Measurements from ENCODE around the gene TSEN2.

DNA sequence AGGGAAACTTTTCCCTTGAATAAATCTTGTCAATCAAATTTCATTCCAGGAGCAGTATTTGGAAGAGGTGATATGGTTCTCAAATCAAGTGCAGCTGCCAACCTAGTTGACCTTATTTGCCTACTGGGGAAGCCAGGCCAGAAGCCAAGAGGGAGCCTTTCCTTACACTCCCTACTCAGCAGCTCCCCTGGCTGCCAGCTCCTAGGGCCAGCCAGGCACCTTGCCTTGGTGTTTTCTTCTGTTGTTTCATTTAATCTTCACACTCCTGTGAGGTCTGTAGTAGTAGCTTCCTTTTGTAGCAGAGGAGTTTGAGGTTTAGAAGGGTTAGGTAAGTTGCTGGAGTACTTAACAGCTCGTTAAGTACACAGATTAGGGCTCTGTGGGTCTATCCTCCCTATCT, 38.4 kb downstream of the TSEN2 start:
- TF ChIP-seq CTCF (conservative IDR thresholded peaks at IDR 0.05; ENCODE audit: low read depth, low read length) = no peak
- no peak for TF ChIP-seq CEBPB (IDR thresholded peaks at IDR 0.05; ENCODE audit: low read depth, low read length)
- TF ChIP-seq POLR2A (IDR thresholded peaks at IDR 0.05; ENCODE audit: low read depth, low read length) = no peak
- TF ChIP-seq FOS (IDR thresholded peaks at IDR 0.05; ENCODE audit: low read depth, low read length) = no peak
- TF ChIP-seq BHLHE40 (IDR thresholded peaks at IDR 0.05; ENCODE audit: low read depth, low read length) = no peak
- no peak for TF ChIP-seq SMC3 (IDR thresholded peaks at IDR 0.05; ENCODE audit: low read depth, low read length)

All from IMR-90 (cell line).